M059J (cell line): ENCODE results near the gene LSAMP. TPM values are rescaled to one million over a fixed set of nuclear protein-coding genes. Genes with fewer than 3 reads are reported as not detected.

ENCODE experiments used
- DNase-seq: peaks from one replicate; pipeline ENCODE4 v3.0.0-alpha.2; 2012; ENCODE audit warnings: low read depth
- total RNA-seq: library from RNA; depleted of rRNA; stranded (reverse); fragments of >200 nt; shearing (Covaris generic); gene quantifications from 2 replicates; pipeline ENCODE4 v1.2.3, GENCODE V29; 2014

LSAMP gene
- total RNA-seq, 1 experiment from 2014 or later = 0.25 TPM

- DNase-seq = no peak
These were observed 602.1 kb downstream of the LSAMP start for GRCh38 chr3:115843206-115843605.

GRCh38 chr3:115839246-115839645, 606.0 kb downstream of the LSAMP start:
- no peak for DNase-seq

- DNase-seq = no peak
These were observed 606.5 kb downstream of the LSAMP start for GRCh38 chr3:115838786-115839185.

GRCh38 chr3:115836944-115837343, 608.3 kb downstream of the LSAMP start:
- DNase-seq = peak; percentile 33

GRCh38 chr3:115835946-115836345, 609.3 kb downstream of the LSAMP start:
- no peak for DNase-seq

GRCh38 chr3:115834068-115834467, 611.2 kb downstream of the LSAMP start:
- DNase-seq = peak; percentile 86

GRCh38 chr3:115833074-115833473, 612.2 kb downstream of the LSAMP start:
- no peak for DNase-seq

- no peak for DNase-seq
These were observed 613.0 kb downstream of the LSAMP start for GRCh38 chr3:115832265-115832664.

GRCh38 chr3:115831864-115832263, 613.4 kb downstream of the LSAMP start:
- DNase-seq = no peak

- DNase-seq = no peak
These were observed 614.4 kb downstream of the LSAMP start for GRCh38 chr3:115830764-115831395.

GRCh38 chr3:115828401-115828800, 616.9 kb downstream of the LSAMP start:
- DNase-seq = peak; percentile 12

GRCh38 chr3:115827495-115827894, 617.8 kb downstream of the LSAMP start:
- no peak for DNase-seq

- DNase-seq = peak; percentile 70
These were observed 620.2 kb downstream of the LSAMP start for GRCh38 chr3:115825046-115825445.

- DNase-seq = no peak
These were observed 622.2 kb downstream of the LSAMP start for GRCh38 chr3:115823083-115823482.

GRCh38 chr3:115822579-115822978, 622.7 kb downstream of the LSAMP start:
- no peak for DNase-seq

GRCh38 chr3:115819785-115820384, 625.4 kb downstream of the LSAMP start:
- DNase-seq = peak; percentile 86

- DNase-seq = peak; percentile 82
These were observed 630.4 kb downstream of the LSAMP start for GRCh38 chr3:115814778-115815380.

- no peak for DNase-seq
These were observed 631.3 kb downstream of the LSAMP start for GRCh38 chr3:115814006-115814405.

GRCh38 chr3:115808816-115809215, 636.5 kb downstream of the LSAMP start:
- DNase-seq = no peak

GRCh38 chr3:115808244-115808643, 637.0 kb downstream of the LSAMP start:
- peak; percentile 27 for DNase-seq

GRCh38 chr3:115806501-115806900, 638.8 kb downstream of the LSAMP start:
- no peak for DNase-seq

GRCh38 chr3:115805520-115805919, 639.8 kb downstream of the LSAMP start:
- no peak for DNase-seq

GRCh38 chr3:115804713-115805119, 640.6 kb downstream of the LSAMP start:
- peak; percentile 91 for DNase-seq
